Stomach (tissue), 8 donors: ENCODE results near the gene TRIB2. TPM values are rescaled to one million over a fixed set of nuclear protein-coding genes. Genes with fewer than 3 reads are reported as not detected.

Experiments used
- polyA plus RNA-seq, 3 donors: library from polyadenylated mRNA; stranded (reverse); fragments of 200-250 nt; gene quantifications; one replicate each; pipeline ENCODE4 v1.2.3, GENCODE V29; 2013
- small RNA-seq, 4 donors: library from RNA; depleted of rRNA; stranded (forward); fragments of <200 nt; gene quantifications; one replicate each; pipeline ENCODE3, GENCODE V24; 2016
- total RNA-seq, 5 donors: library from RNA; depleted of rRNA; stranded (reverse); fragments of >200 nt; gene quantifications; one replicate each; pipeline versions ENCODE4 v1.1.0 to v1.2.3, GENCODE V29; 2014 to 2016
- donor health status: healthy with polysubstance abuse.
- donor health status: Bipolar disorder and iron deficiency.
- donor health status: healthy.

TRIB2 gene
- total and polyA plus RNA-seq, 8 donors = 6.4 to 226 (median 50.6) TPM

Small RNAs within 50 kb of the gene (small RNA-seq; reads per million reads assigned to genes)
- 0 to 0.10 (median 0) reads per million in 4 donors for gene MIR3125
